ENCODE data around the gene CBARP.

Gene CBARP

GRCh38 chr19:1250437-1251260 is 12.8 kb upstream of the CBARP start (continued):
- TF ChIP-seq AEBP2 (tag by site-specific recombination; IDR thresholded peaks at IDR 0.05; ENCODE audit: borderline replicate concordance): no peak
- TF ChIP-seq ATF2 (tag by site-specific recombination; IDR thresholded peaks at IDR 0.05; ENCODE audit: low read depth): no peak
- TF ChIP-seq BCL11B (tag by site-specific recombination; IDR thresholded peaks at IDR 0.05; ENCODE audit: low read depth): peak; percentile 76
- TF ChIP-seq EGR2 (tag by site-specific recombination; IDR thresholded peaks at IDR 0.05; ENCODE audit: low read depth): peak; percentile 74
- no peak for TF ChIP-seq ZNF16 (tag by site-specific recombination; IDR thresholded peaks at IDR 0.05; ENCODE audit: low read depth)
- no peak for TF ChIP-seq ZNF670 (tag by site-specific recombination; IDR thresholded peaks at IDR 0.05; ENCODE audit: low read depth)
- no peak for TF ChIP-seq ZNF274 (IDR thresholded peaks at IDR 0.05; ENCODE audit: low read length)
- TF ChIP-seq ZNF274 (tag by site-specific recombination; IDR thresholded peaks at IDR 0.05; ENCODE audit: borderline replicate concordance): no peak
- no peak for TF ChIP-seq ZNF18 (tag by site-specific recombination; IDR thresholded peaks at IDR 0.05)
- TF ChIP-seq, protein P1, sequence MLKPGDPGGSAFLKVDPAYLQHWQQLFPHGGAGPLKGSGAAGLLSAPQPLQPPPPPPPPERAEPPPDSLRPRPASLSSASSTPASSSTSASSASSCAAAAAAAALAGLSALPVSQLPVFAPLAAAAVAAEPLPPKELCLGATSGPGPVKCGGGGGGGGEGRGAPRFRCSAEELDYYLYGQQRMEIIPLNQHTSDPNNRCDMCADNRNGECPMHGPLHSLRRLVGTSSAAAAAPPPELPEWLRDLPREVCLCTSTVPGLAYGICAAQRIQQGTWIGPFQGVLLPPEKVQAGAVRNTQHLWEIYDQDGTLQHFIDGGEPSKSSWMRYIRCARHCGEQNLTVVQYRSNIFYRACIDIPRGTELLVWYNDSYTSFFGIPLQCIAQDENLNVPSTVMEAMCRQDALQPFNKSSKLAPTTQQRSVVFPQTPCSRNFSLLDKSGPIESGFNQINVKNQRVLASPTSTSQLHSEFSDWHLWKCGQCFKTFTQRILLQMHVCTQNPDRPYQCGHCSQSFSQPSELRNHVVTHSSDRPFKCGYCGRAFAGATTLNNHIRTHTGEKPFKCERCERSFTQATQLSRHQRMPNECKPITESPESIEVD (tag by site-specific recombination; IDR thresholded peaks at IDR 0.05): no peak
- TF ChIP-seq CTCF (tag by site-specific recombination; IDR thresholded peaks at IDR 0.05): no peak; the same call in 1 of the 2 replicates
- no peak for TF ChIP-seq ZNF221 (tag by site-specific recombination; IDR thresholded peaks at IDR 0.05; ENCODE audit: borderline replicate concordance)
- TF ChIP-seq, protein P2, sequence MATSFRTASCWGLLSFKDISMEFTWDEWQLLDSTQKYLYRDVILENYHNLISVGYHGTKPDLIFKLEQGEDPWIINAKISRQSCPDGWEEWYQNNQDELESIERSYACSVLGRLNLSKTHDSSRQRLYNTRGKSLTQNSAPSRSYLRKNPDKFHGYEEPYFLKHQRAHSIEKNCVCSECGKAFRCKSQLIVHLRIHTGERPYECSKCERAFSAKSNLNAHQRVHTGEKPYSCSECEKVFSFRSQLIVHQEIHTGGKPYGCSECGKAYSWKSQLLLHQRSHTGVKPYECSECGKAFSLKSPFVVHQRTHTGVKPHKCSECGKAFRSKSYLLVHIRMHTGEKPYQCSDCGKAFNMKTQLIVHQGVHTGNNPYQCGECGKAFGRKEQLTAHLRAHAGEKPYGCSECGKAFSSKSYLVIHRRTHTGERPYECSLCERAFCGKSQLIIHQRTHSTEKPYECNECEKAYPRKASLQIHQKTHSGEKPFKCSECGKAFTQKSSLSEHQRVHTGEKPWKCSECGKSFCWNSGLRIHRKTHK (tag by site-specific recombination; IDR thresholded peaks at IDR 0.05): no peak
- no peak for TF ChIP-seq GLI2 (tag by site-specific recombination; IDR thresholded peaks at IDR 0.05; ENCODE audit: borderline replicate concordance, low read depth)
- TF ChIP-seq ZNF341 (tag by site-specific recombination; IDR thresholded peaks at IDR 0.05; ENCODE audit: low read depth): peak; percentile 4; the same call in 1 of the 2 replicates
- peak; percentile 37; the same call in 1 of the 2 replicates for TF ChIP-seq SP2 (tag by site-specific recombination; IDR thresholded peaks at IDR 0.05)
- TF ChIP-seq KLF8 (tag by site-specific recombination; IDR thresholded peaks at IDR 0.05): peak; percentile 43; the same call in 1 of the 2 replicates
- no peak for TF ChIP-seq ZNF521 (tag by site-specific recombination; IDR thresholded peaks at IDR 0.05)
- no peak for TF ChIP-seq ZNF239 (tag by site-specific recombination; IDR thresholded peaks at IDR 0.05)
- TF ChIP-seq REPIN1 (tag by site-specific recombination; IDR thresholded peaks at IDR 0.05; ENCODE audit: low read depth): no peak
- 0 out of 2 replicates have a peak, but pooled peaks have one; percentile 24 for TF ChIP-seq ZNF843 (tag by site-specific recombination; IDR thresholded peaks at IDR 0.05)
- peak; percentile 49; the same call in 1 of the 2 replicates for TF ChIP-seq ZFP69B (tag by site-specific recombination; IDR thresholded peaks at IDR 0.05)
- TF ChIP-seq PRDM4 (tag by site-specific recombination; IDR thresholded peaks at IDR 0.05): no peak
- TF ChIP-seq KLF10 (tag by site-specific recombination; IDR thresholded peaks at IDR 0.05): peak; percentile 44; the same call in 1 of the 2 replicates
- no peak for TF ChIP-seq ZNF510 (tag by site-specific recombination; IDR thresholded peaks at IDR 0.05; ENCODE audit: insufficient replicate concordance)

Data from HEK293 (cell line).